Omental fat pad (tissue), 4 donors: ENCODE measurements around the gene CIDEC. TPM values are rescaled to one million over a fixed set of nuclear protein-coding genes. Genes with fewer than 3 reads are reported as not detected.
"Not testable (repeated sequence)": the region's sequence is repeated elsewhere in the genome, so short reads cannot be mapped to it uniquely, and the experiment has no call there.

Experiments used
- ATAC-seq: fragments of 150-250 bp; one replicate; pipeline ENCODE4 v1.9.1; 2016; ENCODE audit warnings: mild to moderate bottlenecking, moderate library complexity; ENCODE audit not compliant: low FRiP score
- DNase-seq: peaks from one replicate; pipeline ENCODE4 v3.0.0-alpha.2; 2019; ENCODE audit warnings: low spot score
- CTCF ChIP-seq, 3 donors: fragments of 450-650 bp; IDR thresholded peaks; one replicate each; pipeline ENCODE4 v1.5.1; 2016 to 2017; ENCODE audit warnings: antibody characterized with exemption in 3 of 3, mild to moderate bottlenecking in 3 of 3, moderate library complexity in 2 of 3
- total RNA-seq, 4 donors: library from RNA; depleted of rRNA; stranded (reverse); fragments of >200 nt; gene quantifications; one replicate each; pipeline ENCODE4 v1.1.0, GENCODE V29; 2016

The CIDEC gene
- total RNA-seq, 4 donors from 2014 or later = 318 to 1,481 (median 713) TPM

GRCh38 chr3:9862391-9863057 is 17.5 kb downstream of the CIDEC start:
- ATAC-seq = peak; percentile 37
- peak in 1 of 3 donors; percentile 20 for TF ChIP-seq CTCF (IDR thresholded peaks at IDR 0.05)
- no peak for DNase-seq

DNA sequence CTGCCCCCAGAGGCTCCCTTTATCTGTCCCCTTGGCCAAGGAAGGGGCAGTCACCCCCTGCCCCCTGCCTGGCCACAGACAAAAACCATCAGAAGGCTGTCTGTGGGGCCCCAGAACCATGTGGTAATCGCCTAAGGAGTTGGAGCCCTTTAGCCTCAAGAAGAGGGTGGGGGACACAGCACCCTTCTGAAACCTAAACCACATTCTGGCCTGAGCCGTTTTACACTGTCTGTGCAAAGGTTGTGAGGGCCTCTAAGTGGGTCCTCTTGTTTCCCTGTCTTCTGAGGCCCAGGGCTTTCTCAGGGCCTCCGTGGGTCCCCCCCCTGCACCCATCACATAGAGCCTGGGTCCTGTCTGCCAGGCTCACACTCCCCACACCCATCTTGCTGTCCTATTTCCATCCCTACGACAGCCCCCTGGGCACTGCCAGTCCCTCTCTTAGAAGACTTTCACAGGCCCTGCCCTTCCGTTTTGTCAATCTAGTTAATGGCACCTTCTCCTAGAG is 18.4 kb downstream of the CIDEC start:
- DNase-seq (no peak), ATAC-seq (no peak)
- TF ChIP-seq CTCF (IDR thresholded peaks at IDR 0.05) = no peak

DNA sequence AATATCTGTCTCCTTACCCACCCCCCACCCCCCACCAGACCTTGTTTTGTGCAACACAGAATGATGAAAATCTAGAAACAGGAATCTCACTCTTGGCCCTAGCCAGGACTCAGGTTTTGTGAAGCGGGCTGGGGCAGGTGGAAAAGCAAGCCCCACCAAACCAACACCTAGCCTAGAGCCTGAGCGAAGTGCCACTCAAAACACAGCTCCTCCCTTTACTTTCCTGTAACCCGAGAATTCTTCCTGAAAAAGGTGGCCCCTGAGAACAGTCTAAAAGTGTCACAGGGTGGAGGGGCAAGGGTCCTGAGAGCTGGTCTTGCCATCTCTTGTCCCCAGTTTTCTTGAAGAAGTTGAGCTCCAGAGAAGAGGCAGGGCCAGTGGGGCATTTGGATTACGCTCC is 18.9 kb downstream of the CIDEC start:
- no peak for TF ChIP-seq CTCF (IDR thresholded peaks at IDR 0.05)
- no peak for DNase-seq
- no peak for ATAC-seq

- DNase-seq = no peak
- no peak for TF ChIP-seq CTCF (IDR thresholded peaks at IDR 0.05)
- ATAC-seq = no peak
Measured at GRCh38 chr3:9859530-9860025, 20.5 kb downstream of the CIDEC start.

DNA sequence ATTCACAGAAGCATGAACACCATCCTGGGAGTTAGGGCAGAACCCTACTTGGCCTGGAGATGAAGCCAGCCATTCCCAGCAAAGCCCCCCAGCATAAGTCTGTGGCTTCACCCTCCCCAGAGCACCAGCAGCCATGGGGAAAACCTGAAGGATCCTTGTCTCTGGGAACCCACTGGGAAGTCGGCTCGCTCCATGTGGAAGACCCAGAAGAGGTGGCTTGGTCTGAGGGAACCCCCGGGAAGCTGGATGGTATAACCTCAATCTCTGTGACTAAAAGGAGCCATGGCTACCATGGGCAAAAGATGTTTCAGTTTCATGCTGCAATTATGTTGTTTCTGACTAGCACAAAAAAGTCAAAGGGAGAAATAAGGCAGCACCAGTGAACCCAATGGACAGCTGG is 24.5 kb downstream of the CIDEC start:
- no peak for TF ChIP-seq CTCF (IDR thresholded peaks at IDR 0.05)
- ATAC-seq (no peak), DNase-seq (no peak)

DNA sequence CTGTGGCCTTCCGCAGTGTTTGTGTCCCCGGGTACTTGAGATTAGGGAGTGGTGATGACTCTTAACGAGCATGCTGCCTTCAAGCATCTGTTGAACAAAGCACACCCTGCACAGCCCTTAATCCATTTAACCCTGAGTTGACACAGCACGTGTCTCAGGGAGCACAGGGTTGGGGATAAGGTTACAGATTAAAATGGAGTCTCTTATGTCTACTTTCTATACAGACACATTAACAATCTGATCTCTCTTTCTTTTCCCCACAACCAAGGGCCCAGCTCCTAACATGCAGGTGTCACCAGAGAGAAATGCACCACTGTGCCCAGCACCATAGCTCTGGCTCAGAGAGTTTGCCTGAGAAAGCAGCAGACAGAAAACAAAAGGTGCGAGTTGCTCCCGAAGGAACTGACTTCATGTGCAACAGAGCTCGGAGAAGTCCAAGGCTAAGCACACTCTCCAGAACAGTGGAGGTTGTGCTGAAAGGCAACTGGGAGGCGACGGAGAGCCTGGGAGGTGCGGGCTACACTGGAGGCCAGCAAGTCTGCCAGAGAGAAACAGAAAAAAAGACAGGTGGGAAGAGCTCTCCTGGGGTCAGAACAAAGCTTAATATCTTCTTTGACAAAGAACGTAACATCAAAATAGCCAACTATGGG is 25.6 kb downstream of the CIDEC start:
- not testable (repeated sequence) for DNase-seq, ATAC-seq

DNA sequence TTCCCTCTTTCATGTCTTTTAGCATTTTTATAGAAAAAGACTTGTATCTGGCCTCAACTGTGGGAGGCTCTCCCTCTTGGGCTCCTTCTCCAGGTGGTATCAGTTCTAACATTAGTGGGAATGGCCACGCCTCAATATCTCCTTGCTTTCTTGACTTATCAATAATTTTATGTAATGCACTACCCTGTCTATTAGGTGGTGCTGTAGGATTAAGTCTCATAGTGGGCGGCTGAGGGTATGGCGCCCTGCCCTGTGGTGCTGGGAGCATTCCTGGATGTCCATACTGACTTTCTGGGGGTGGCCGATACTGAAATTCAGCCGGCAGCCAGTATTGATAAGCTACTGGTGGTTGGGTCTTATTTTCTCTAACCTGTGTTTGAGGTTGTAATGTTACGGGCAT is 27.5 kb downstream of the CIDEC start:
- no peak for ATAC-seq
- TF ChIP-seq CTCF (IDR thresholded peaks at IDR 0.05) = no peak
- DNase-seq = no peak

GRCh38 chr3:9851926-9852325 is 28.1 kb downstream of the CIDEC start:
- not testable (repeated sequence) for ATAC-seq, DNase-seq

DNA sequence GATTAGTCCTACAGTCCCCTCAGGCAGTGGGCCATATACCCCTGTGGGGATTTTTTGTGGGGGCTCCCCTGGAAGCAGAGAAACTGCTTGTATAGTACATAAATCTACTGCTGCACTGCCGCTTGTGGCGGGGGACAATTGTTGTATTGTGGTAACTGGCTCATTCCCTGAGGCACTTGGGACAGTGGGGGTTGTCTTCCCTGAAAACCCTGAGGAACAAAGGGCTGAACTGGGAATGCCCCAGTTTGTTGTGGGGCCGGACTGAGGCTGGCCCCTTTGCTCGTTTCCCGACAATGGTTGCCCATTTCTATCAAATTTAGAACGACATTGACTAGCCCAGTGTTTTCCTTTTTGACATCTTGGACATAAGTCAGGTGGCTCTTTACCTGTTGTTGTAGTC is 28.7 kb downstream of the CIDEC start:
- not testable (repeated sequence) for DNase-seq, ATAC-seq

DNA sequence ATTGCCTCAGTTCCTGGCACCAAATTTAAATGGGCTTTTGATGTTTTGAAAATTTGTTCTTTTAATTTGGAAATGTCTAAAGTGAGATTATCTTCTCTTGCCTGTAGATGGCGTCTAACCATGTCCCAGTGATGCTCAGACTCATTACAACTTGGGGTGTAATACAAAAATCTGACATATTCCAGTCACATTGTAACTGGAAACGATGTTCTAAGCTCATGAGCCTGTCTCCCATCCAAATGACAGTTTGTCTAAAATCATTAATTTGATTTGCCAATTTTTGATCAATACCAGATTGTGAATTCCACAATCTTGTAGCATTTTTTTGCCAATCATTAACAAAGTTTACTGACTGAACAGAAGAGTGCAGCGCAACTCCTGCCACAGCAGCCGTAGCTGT is 31.2 kb downstream of the CIDEC start:
- not testable (repeated sequence) for DNase-seq, ATAC-seq

GRCh38 chr3:9847870-9848269 is 32.2 kb downstream of the CIDEC start:
- ATAC-seq, DNase-seq: not testable (repeated sequence)
